Bronchial epithelial cell (primary cell): ENCODE results near the gene FCRL6. TPM values are rescaled to one million over a fixed set of nuclear protein-coding genes. Genes with fewer than 3 reads are reported as not detected.

Experiments
- DNase-seq: peaks from one replicate; pipeline ENCODE4 v3.0.0-alpha.2; 2010; ENCODE audit warnings: low read depth
- FAIRE-seq: peaks from 2 replicates; lab custom pipeline; 2011; peaks lifted over from hg19 to GRCh38; lab: Jason Lieb, UNC
- H3K27me3 ChIP-seq: 2 replicates; pipeline ENCODE4 v1.5.1; 2011; ENCODE audit warnings: low read length; ENCODE audit not compliant: control insufficient read depth, insufficient read depth
- H3K36me3 ChIP-seq: 2 replicates; pipeline ENCODE4 v1.5.1; 2011; ENCODE audit warnings: low read length; ENCODE audit not compliant: control insufficient read depth, insufficient read depth
- H3K4me3 ChIP-seq: 2 replicates; pipeline ENCODE4 v1.5.1; 2011; ENCODE audit warnings: mild to moderate bottlenecking, low read depth, low read length, control low read depth
- CTCF ChIP-seq: IDR thresholded peaks from 2 replicates; pipeline ENCODE4 v1.5.1; 2011; ENCODE audit warnings: mild to moderate bottlenecking, moderate library complexity, low read length, control low read depth, inconsistent platforms; ENCODE audit not compliant: insufficient read depth, severe bottlenecking
- total RNA-seq: library from RNA; depleted of rRNA; stranded (reverse); fragments of >200 nt; gene quantifications from 2 replicates; pipeline ENCODE4 v1.2.1, GENCODE V29; 2014

The FCRL6 gene
- total RNA-seq, 1 donor from 2014 or later, result not detected

- FAIRE-seq (peak; percentile 62), DNase-seq (peak; percentile 40)
- H3K36me3 ChIP-seq, result no peaks in the 10 kb centered on the region
- no peaks in the 10 kb centered on the region for H3K27me3 ChIP-seq
- H3K4me3 ChIP-seq, result no peak overlapping the region
- TF ChIP-seq CTCF, result no peak
These were observed 43.8 kb downstream of the FCRL6 start for GRCh38 chr1:159845751-159846629.

- TF ChIP-seq CTCF, result no peak
- Histone ChIP-seq H3K4me3 (no peak overlapping the region), H3K27me3 (no peaks in the 10 kb centered on the region), H3K36me3 (no peaks in the 10 kb centered on the region)
- DNase-seq (no peak), FAIRE-seq (no peak)
These were observed 45.1 kb downstream of the FCRL6 start for GRCh38 chr1:159847231-159847630.

- DNase-seq (no peak), FAIRE-seq (no peak)
- Histone ChIP-seq H3K4me3 (no peak overlapping the region), H3K27me3 (no peaks in the 10 kb centered on the region), H3K36me3 (no peaks in the 10 kb centered on the region)
- no peak for TF ChIP-seq CTCF
These were observed 46.2 kb downstream of the FCRL6 start for GRCh38 chr1:159848326-159848725.

GRCh38 chr1:159849626-159850366, 47.6 kb downstream of the FCRL6 start:
- no peak for TF ChIP-seq CTCF
- peak; percentile 89 for DNase-seq
- H3K36me3 ChIP-seq, result no peaks in the 10 kb centered on the region
- H3K27me3 ChIP-seq, result no peaks in the 10 kb centered on the region
- peak; percentile 28 for FAIRE-seq
- H3K4me3 ChIP-seq, result no peak overlapping the region

GRCh38 chr1:159851407-159851806, 49.2 kb downstream of the FCRL6 start:
- FAIRE-seq, result no peak

More at GRCh38 chr1:159851407-159851806, 49.2 kb downstream of the FCRL6 start:
- no peak overlapping the region for H3K4me3 ChIP-seq
- no peaks in the 10 kb centered on the region for H3K27me3 ChIP-seq
- no peaks in the 10 kb centered on the region for H3K36me3 ChIP-seq
- no peak for TF ChIP-seq CTCF
- DNase-seq, result no peak
